IgD-negative memory B cell (primary cell): ENCODE results near the gene UBXN6. TPM values are rescaled to one million over a fixed set of nuclear protein-coding genes. Genes with fewer than 3 reads are reported as not detected.
A peak's percentile ranks its signal among the peaks of the same experiment; 100 is the strongest.

Source experiments
- H3K27ac Mint-ChIP-seq, 3 donors: one replicate each; pipeline ENCODE4 v1.8.0; 2020 to 2022; ENCODE audit warnings: mild to moderate bottlenecking in 3 of 3, mixed read lengths in 3 of 3, moderate library complexity in 1 of 3
- H3K27me3 Mint-ChIP-seq: one replicate; pipeline ENCODE4 v1.8.0; 2021; ENCODE audit warnings: mixed read lengths
- H3K36me3 Mint-ChIP-seq: one replicate; pipeline ENCODE4 v1.8.0; 2020; ENCODE audit warnings: mild to moderate bottlenecking, mixed read lengths
- H3K4me1 Mint-ChIP-seq, 3 donors: one replicate each; pipeline ENCODE4 v1.8.0; 2020 to 2022; ENCODE audit warnings: mixed read lengths in 3 of 3, mild to moderate bottlenecking in 1 of 3
- H3K4me3 Mint-ChIP-seq, 4 donors: one replicate each; pipeline ENCODE4 v1.8.0; 2020 to 2022; ENCODE audit warnings: mild to moderate bottlenecking in 4 of 4, mixed read lengths in 4 of 4, moderate library complexity in 3 of 4
- H3K9me3 Mint-ChIP-seq, 3 donors: one replicate each; pipeline ENCODE4 v1.8.0; 2020 to 2021; ENCODE audit warnings: mixed read lengths in 3 of 3, mild to moderate bottlenecking in 1 of 3
- polyA plus RNA-seq: library from polyadenylated mRNA; unstranded; fragments of 300-500 nt; fragmentation: Illumina TruSeq; gene quantifications from one replicate; pipeline ENCODE4 v1.2.3, GENCODE V29; 2021

UBXN6 gene
- polyA plus RNA-seq, 1 donor from 2014 or later = 7.0 TPM

GRCh38 chr19:4442819-4443146, 14.8 kb downstream of the UBXN6 start:
- Mint-ChIP-seq H3K27ac (peak overlapping the region in 2 of 3 donors; percentile 84 to 95), H3K36me3 (peaks cover 6% of the 10 kb centered on the region), H3K4me3 (peak overlapping the region in 2 of 4 donors; percentile 3 to 51), H3K4me1 (peaks cover 0 to 15% (median 11%) of the 10 kb centered on the region in 3 donors), H3K9me3 (no peaks in the 10 kb centered on the region), H3K27me3 (no peaks in the 10 kb centered on the region)

- Mint-ChIP-seq H3K27me3 (no peaks in the 10 kb centered on the region), H3K36me3 (peaks cover 7% of the 10 kb centered on the region), H3K4me1 (peaks cover 0 to 15% (median 11%) of the 10 kb centered on the region in 3 donors), H3K4me3 (peak overlapping the region; percentile 39 to 96 (median 84)), H3K9me3 (no peaks in the 10 kb centered on the region), H3K27ac (peak overlapping the region; percentile 84 to 95 (median 94))
These were observed 15.4 kb downstream of the UBXN6 start for GRCh38 chr19:4441994-4442818.

- no peak overlapping the region for H3K4me3 Mint-ChIP-seq
- H3K27me3 Mint-ChIP-seq = no peaks in the 10 kb centered on the region
- H3K27ac Mint-ChIP-seq = no peak overlapping the region
- H3K4me1 Mint-ChIP-seq = peaks cover 0 to 15% (median 12%) of the 10 kb centered on the region in 3 donors
- H3K36me3 Mint-ChIP-seq = peaks cover 9% of the 10 kb centered on the region
- no peaks in the 10 kb centered on the region for H3K9me3 Mint-ChIP-seq
These were observed 18.4 kb downstream of the UBXN6 start for GRCh38 chr19:4439243-4439642.

- H3K27ac Mint-ChIP-seq = no peak overlapping the region
- H3K27me3 Mint-ChIP-seq = no peaks in the 10 kb centered on the region
- no peak overlapping the region for H3K4me3 Mint-ChIP-seq
- peaks cover under 1 to 10% (median 9%) of the 10 kb centered on the region in 3 donors for H3K4me1 Mint-ChIP-seq
- peaks cover 9% of the 10 kb centered on the region for H3K36me3 Mint-ChIP-seq
- H3K9me3 Mint-ChIP-seq = no peaks in the 10 kb centered on the region
These were observed 20.5 kb downstream of the UBXN6 start for GRCh38 chr19:4437103-4437502.

GRCh38 chr19:4436231-4436630, 21.4 kb downstream of the UBXN6 start:
- Mint-ChIP-seq H3K27ac (no peak overlapping the region), H3K4me1 (peaks cover 7 to 15% (median 13%) of the 10 kb centered on the region in 3 donors), H3K4me3 (no peak overlapping the region), H3K36me3 (peaks cover 9% of the 10 kb centered on the region), H3K27me3 (peaks cover 2% of the 10 kb centered on the region), H3K9me3 (no peaks in the 10 kb centered on the region)

- H3K36me3 Mint-ChIP-seq = peaks cover 11% of the 10 kb centered on the region
- peaks cover 7 to 25% (median 23%) of the 10 kb centered on the region in 3 donors for H3K4me1 Mint-ChIP-seq
- H3K27me3 Mint-ChIP-seq = peaks cover 2% of the 10 kb centered on the region
- H3K4me3 Mint-ChIP-seq = no peak overlapping the region
- H3K9me3 Mint-ChIP-seq = no peaks in the 10 kb centered on the region
- H3K27ac Mint-ChIP-seq = no peak overlapping the region
These were observed 23.2 kb downstream of the UBXN6 start for GRCh38 chr19:4434391-4434790.

- Mint-ChIP-seq H3K27ac (no peak overlapping the region), H3K36me3 (peaks cover 7% of the 10 kb centered on the region), H3K4me1 (peaks cover 7 to 25% (median 23%) of the 10 kb centered on the region in 3 donors), H3K4me3 (peak overlapping the region in 3 of 4 donors; percentile 30 to 96 (median 92)), H3K27me3 (peaks cover 2% of the 10 kb centered on the region), H3K9me3 (no peaks in the 10 kb centered on the region)
These were observed 24.6 kb downstream of the UBXN6 start for GRCh38 chr19:4432918-4433506.

- peaks cover 2% of the 10 kb centered on the region for H3K27me3 Mint-ChIP-seq
- H3K4me1 Mint-ChIP-seq = peaks cover 7 to 25% (median 23%) of the 10 kb centered on the region in 3 donors
- no peaks in the 10 kb centered on the region for H3K9me3 Mint-ChIP-seq
- H3K36me3 Mint-ChIP-seq = peaks cover 5% of the 10 kb centered on the region
- peak overlapping the region; percentile 77 to 96 (median 84) for H3K4me3 Mint-ChIP-seq
- peak overlapping the region; percentile 82 to 98 (median 88) for H3K27ac Mint-ChIP-seq
These were observed 25.6 kb downstream of the UBXN6 start for GRCh38 chr19:4431808-4432674.

- Mint-ChIP-seq H3K27ac (peak overlapping the region; percentile 82 to 98 (median 88)), H3K4me1 (peaks cover 7 to 25% (median 23%) of the 10 kb centered on the region in 3 donors), H3K36me3 (peaks cover 5% of the 10 kb centered on the region), H3K4me3 (peak overlapping the region; percentile 77 to 96 (median 84)), H3K9me3 (no peaks in the 10 kb centered on the region), H3K27me3 (peaks cover 2% of the 10 kb centered on the region)
These were observed 26.3 kb downstream of the UBXN6 start for GRCh38 chr19:4431296-4431695.

- Mint-ChIP-seq H3K27ac (peak overlapping the region; percentile 82 to 89 (median 88)), H3K4me1 (peaks cover 7 to 25% (median 23%) of the 10 kb centered on the region in 3 donors), H3K9me3 (no peaks in the 10 kb centered on the region), H3K36me3 (peaks cover 5% of the 10 kb centered on the region), H3K4me3 (peak overlapping the region; percentile 12 to 85 (median 59)), H3K27me3 (peaks cover 2% of the 10 kb centered on the region)
These were observed 26.8 kb downstream of the UBXN6 start for GRCh38 chr19:4430760-4431159.

GRCh38 chr19:4429771-4430171, 27.8 kb downstream of the UBXN6 start:
- Mint-ChIP-seq H3K4me3 (no peak overlapping the region), H3K36me3 (peaks cover 5% of the 10 kb centered on the region), H3K9me3 (no peaks in the 10 kb centered on the region), H3K27ac (peak overlapping the region; percentile 63 to 89 (median 82)), H3K27me3 (peaks cover 2% of the 10 kb centered on the region), H3K4me1 (peaks cover 7 to 25% (median 23%) of the 10 kb centered on the region in 3 donors)

- Mint-ChIP-seq H3K36me3 (peaks cover 3% of the 10 kb centered on the region), H3K4me3 (no peak overlapping the region), H3K27ac (no peak overlapping the region), H3K27me3 (peaks cover 2% of the 10 kb centered on the region), H3K4me1 (peaks cover 7 to 25% (median 22%) of the 10 kb centered on the region in 3 donors), H3K9me3 (no peaks in the 10 kb centered on the region)
These were observed 28.3 kb downstream of the UBXN6 start for GRCh38 chr19:4429256-4429655.

GRCh38 chr19:4428326-4428975, 29.1 kb downstream of the UBXN6 start:
- Mint-ChIP-seq H3K4me3 (no peak overlapping the region), H3K4me1 (peaks cover 7 to 26% (median 25%) of the 10 kb centered on the region in 3 donors), H3K27me3 (peaks cover 2% of the 10 kb centered on the region), H3K27ac (peak overlapping the region in 1 of 3 donors; percentile 75), H3K36me3 (peaks cover 5% of the 10 kb centered on the region), H3K9me3 (no peaks in the 10 kb centered on the region)

GRCh38 chr19:4425537-4425936, 32.1 kb downstream of the UBXN6 start:
- H3K27ac Mint-ChIP-seq = no peak overlapping the region

More at GRCh38 chr19:4425537-4425936, 32.1 kb downstream of the UBXN6 start:
- Mint-ChIP-seq H3K36me3 (peaks cover 7% of the 10 kb centered on the region), H3K9me3 (no peaks in the 10 kb centered on the region), H3K4me3 (peak overlapping the region in 1 of 4 donors; percentile 24), H3K27me3 (no peaks in the 10 kb centered on the region), H3K4me1 (peaks cover 0 to 14% (median 6%) of the 10 kb centered on the region in 3 donors)
